CD14-positive monocyte (primary cell): ENCODE measurements around the gene CFAP69. TPM values are rescaled to one million over a fixed set of nuclear protein-coding genes. Genes with fewer than 3 reads are reported as not detected.

Source experiments
- DNase-seq, 3 donors: peaks; one replicate each; pipeline ENCODE4 v3.0.0-alpha.2; 2011 to 2022
- H2AFZ ChIP-seq: 2 replicates; pipeline ENCODE4 v1.6.0; 2012; ENCODE audit warnings: mild to moderate bottlenecking, low read depth, low read length, inconsistent platforms; ENCODE audit not compliant: insufficient read depth, poor library complexity, severe bottlenecking
- H3K27ac ChIP-seq, 2 donors: 1 replicate in 1 of 2; 2 replicates in 1 of 2; pipeline ENCODE4 v1.5.1; 2012 to 2013; ENCODE audit warnings: low read length in 2 of 2, control low read depth in 1 of 2, inconsistent platforms in 1 of 2, low read depth in 1 of 2, mild to moderate bottlenecking in 1 of 2
- H3K27me3 ChIP-seq, 2 donors: one replicate each; pipeline versions ENCODE4 v1.6.0 to v1.6.1; 2011 to 2013; ENCODE audit warnings: low read length in 2 of 2; ENCODE audit not compliant: control insufficient read depth in 2 of 2, insufficient read depth in 2 of 2
- H3K36me3 ChIP-seq, 2 donors: replicated peaks in 1 of 2; 1 replicate in 1 of 2; 2 replicates in 1 of 2; pipeline versions ENCODE4 v1.5.1 to v1.6.1; 2012 to 2013; ENCODE audit warnings: low read length in 2 of 2, control low read depth in 1 of 2, inconsistent platforms in 1 of 2, mild to moderate bottlenecking in 1 of 2; ENCODE audit not compliant: insufficient read depth in 2 of 2, control insufficient read depth in 1 of 2
- H3K4me1 ChIP-seq, 2 donors: 1 replicate in 1 of 2; 2 replicates in 1 of 2; pipeline versions ENCODE4 v1.5.1 to v1.6.1; 2012 to 2013; ENCODE audit warnings: low read length in 2 of 2, control low read depth in 1 of 2, inconsistent platforms in 1 of 2, mild to moderate bottlenecking in 1 of 2, moderate library complexity in 1 of 2; ENCODE audit not compliant: insufficient read depth in 2 of 2, control insufficient read depth in 1 of 2
- H3K4me2 ChIP-seq: replicated peaks from 2 replicates; pipeline ENCODE3; 2012; ENCODE audit warnings: low read length, moderate library complexity, mild to moderate bottlenecking; ENCODE audit not compliant: poor library complexity, severe bottlenecking; ENCODE audit errors: extremely low read depth
- H3K4me3 ChIP-seq, 3 experiments: fragments of 200-600 bp in 1 of 3; sonication (generic) in 1 of 3; replicated peaks in 1 of 3; 1 replicate in 2 of 3; 2 replicates in 1 of 3; pipeline ENCODE4 v1.5.1; 2011 to 2013; ENCODE audit warnings: low read length in 3 of 3, mild to moderate bottlenecking in 3 of 3, control low read depth in 2 of 3, low read depth in 2 of 3, inconsistent platforms in 1 of 3, moderate library complexity in 1 of 3
- H3K79me2 ChIP-seq: 2 replicates; pipeline ENCODE4 v1.6.0; 2012; ENCODE audit warnings: mild to moderate bottlenecking, control low read depth, inconsistent platforms, low read length, moderate library complexity; ENCODE audit not compliant: insufficient read depth
- H3K9ac ChIP-seq: 2 replicates; pipeline ENCODE4 v1.6.0; 2017; ENCODE audit warnings: low read length, mild to moderate bottlenecking; ENCODE audit not compliant: insufficient read depth, poor library complexity, severe bottlenecking
- H3K9me3 ChIP-seq, 2 donors: replicated peaks in 1 of 2; 1 replicate in 1 of 2; 2 replicates in 1 of 2; pipeline versions ENCODE4 v1.5.1 to v1.6.1; 2012 to 2013; ENCODE audit warnings: low read length in 2 of 2, control low read depth in 1 of 2; ENCODE audit not compliant: control insufficient read depth in 1 of 2, insufficient read depth in 1 of 2
- H4K20me1 ChIP-seq: 2 replicates; pipeline ENCODE4 v1.6.0; 2012; ENCODE audit warnings: mild to moderate bottlenecking, low read length, control low read depth, moderate library complexity; ENCODE audit not compliant: insufficient read depth
- H3K27ac Mint-ChIP-seq, 7 donors: one replicate each; pipeline ENCODE4 v1.8.0; 2020; ENCODE audit warnings: mild to moderate bottlenecking in 7 of 7, mixed read lengths in 7 of 7, moderate library complexity in 6 of 7, inconsistent platforms in 2 of 7
- H3K27me3 Mint-ChIP-seq, 3 donors: one replicate each; pipeline ENCODE4 v1.8.0; 2021 to 2022; ENCODE audit warnings: low read depth in 3 of 3, mild to moderate bottlenecking in 3 of 3, mixed read lengths in 3 of 3, moderate library complexity in 3 of 3, inconsistent platforms in 1 of 3
- H3K36me3 Mint-ChIP-seq, 2 donors: one replicate each; pipeline ENCODE4 v1.8.0; 2020; ENCODE audit warnings: mixed read lengths in 2 of 2, inconsistent platforms in 1 of 2, mild to moderate bottlenecking in 1 of 2
- H3K4me1 Mint-ChIP-seq: one replicate; pipeline ENCODE4 v1.8.0; 2020; ENCODE audit warnings: mild to moderate bottlenecking, mixed read lengths
- H3K4me3 Mint-ChIP-seq, 2 donors: one replicate each; pipeline ENCODE4 v1.8.0; 2020; ENCODE audit warnings: mild to moderate bottlenecking in 2 of 2, mixed read lengths in 2 of 2, moderate library complexity in 1 of 2
- H3K9me3 Mint-ChIP-seq, 7 donors: one replicate each; pipeline ENCODE4 v1.8.0; 2020 to 2022; ENCODE audit warnings: mixed read lengths in 7 of 7, mild to moderate bottlenecking in 6 of 7, moderate library complexity in 6 of 7, inconsistent platforms in 2 of 7
- CTCF ChIP-seq: fragments of 200-600 bp; IDR thresholded peaks from one replicate; pipeline ENCODE4 v1.8.0; 2022; ENCODE audit warnings: antibody characterized with exemption, mild to moderate bottlenecking
- WGBS: methylation state at CpG from one replicate; pipeline ENCODE4 v1.1.5; 2013; ENCODE audit warnings: missing lambda C conversion rate; ENCODE audit not compliant: insufficient coverage; 5-methylcytosine and 5-hydroxymethylcytosine counted together
- intact Hi-C, 2 donors: fragments of 100-400 bp; cut with micrococcal nuclease; formaldehyde crosslinking; loops; one replicate each; pipeline versions ENCODE4 v1.15.0 to v1.15.1; 2023
- polyA plus RNA-seq, 3 donors: library from polyadenylated mRNA; depleted of rRNA in 1 of 3; unstranded in 2 of 3; stranded (reverse) in 1 of 3; fragments of 300-500 nt in 2 of 3; fragments of >200 nt in 1 of 3; fragmentation: Illumina TruSeq in 2 of 3; gene quantifications; 1 replicate in 2 of 3; 2 replicates in 1 of 3; pipeline ENCODE4 v1.2.3, GENCODE V29; 2012 to 2021

The CFAP69 gene
- polyA plus RNA-seq, 3 donors = not detected

DNA sequence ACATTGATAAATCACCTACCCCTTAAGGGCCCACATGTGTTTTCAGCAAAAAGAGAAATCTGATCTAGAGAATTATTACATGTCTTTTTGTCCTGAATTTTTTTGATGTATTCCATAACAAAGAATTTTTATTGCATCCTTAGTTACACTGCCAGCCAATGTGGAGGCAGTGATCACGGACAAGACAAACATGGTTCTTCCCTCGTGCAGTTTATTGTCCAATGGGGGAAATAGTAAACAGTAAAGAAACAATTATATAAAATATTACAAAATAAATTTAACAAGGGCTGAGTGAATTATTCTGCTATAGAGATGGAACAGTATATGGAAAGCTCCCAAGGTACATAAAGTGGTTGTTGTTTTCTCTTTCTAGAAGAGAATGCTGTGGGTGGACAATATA lies 31.5 kb upstream of the CFAP69 start:
- Histone ChIP-seq H3K9me3 (peaks cover 0 to 4% of the 10 kb centered on the region in 2 donors), H2AFZ (no peak overlapping the region), H3K4me1 (peaks cover 6 to 14% of the 10 kb centered on the region in 2 donors), H4K20me1 (no peaks in the 10 kb centered on the region), H3K9ac (no peak overlapping the region), H3K27me3 (peaks cover 41 to 53% of the 10 kb centered on the region in 2 donors), H3K27ac (no peak overlapping the region), H3K36me3 (no peaks in the 10 kb centered on the region), H3K79me2 (no peaks in the 10 kb centered on the region), H3K4me2 (no peak overlapping the region), H3K4me3 (no peak overlapping the region)
- TF ChIP-seq CTCF = no peak
- Mint-ChIP-seq H3K9me3 (peaks cover 0 to 8% (median 0%) of the 10 kb centered on the region in 7 donors), H3K27me3 (peaks cover 11 to 29% (median 20%) of the 10 kb centered on the region in 3 donors), H3K4me3 (no peak overlapping the region), H3K4me1 (peaks cover 11% of the 10 kb centered on the region), H3K36me3 (no peaks in the 10 kb centered on the region), H3K27ac (no peak overlapping the region)
- DNase-seq = no peak
- intact Hi-C loops = no loop called here
- WGBS = no CpG with 5 or more reads among the region's 2 CpGs

GRCh38 chr7:90216080-90216674 lies 28.8 kb upstream of the CFAP69 start:
- H3K79me2 ChIP-seq = no peaks in the 10 kb centered on the region
- peaks cover 22 to 34% of the 10 kb centered on the region in 2 donors for H3K27me3 ChIP-seq
- DNase-seq = no peak
- H3K9me3 ChIP-seq = no peaks in the 10 kb centered on the region
- TF ChIP-seq CTCF = no peak
- Mint-ChIP-seq H3K27ac (no peak overlapping the region), H3K27me3 (peaks cover 7 to 16% (median 15%) of the 10 kb centered on the region in 3 donors), H3K36me3 (no peaks in the 10 kb centered on the region), H3K9me3 (peaks cover 0 to 4% (median 0%) of the 10 kb centered on the region in 7 donors), H3K4me3 (no peak overlapping the region), H3K4me1 (peaks cover 7% of the 10 kb centered on the region)
- no peak overlapping the region for H3K9ac ChIP-seq
- intact Hi-C loops = no loop called here
- H3K4me2 ChIP-seq = no peak overlapping the region
- H3K36me3 ChIP-seq = no peaks in the 10 kb centered on the region
- no peak overlapping the region for H3K4me3 ChIP-seq
- WGBS = 88% methylated on average over 1 of the region's 6 CpGs
- peaks cover 6 to 11% of the 10 kb centered on the region in 2 donors for H3K4me1 ChIP-seq
- no peaks in the 10 kb centered on the region for H4K20me1 ChIP-seq
- no peak overlapping the region for H3K27ac ChIP-seq
- H2AFZ ChIP-seq = no peak overlapping the region
